GM12878 (cell line): ENCODE data around the gene LY6G6D. TPM values are rescaled to one million over a fixed set of nuclear protein-coding genes. Genes with fewer than 3 reads are reported as not detected.

ENCODE experiments used
- CEBPZ ChIP-seq: fragments of 150-350 bp; IDR thresholded peaks from 2 replicates; pipeline ENCODE4 v1.6.1; 2016; ENCODE audit warnings: low read depth, low read length
- EP300 ChIP-seq, 2 experiments: fragments of 150-350 bp in 1 of 2; IDR thresholded peaks; 2 replicates each; pipeline ENCODE4 v1.6.1; 2011 to 2012; ENCODE audit warnings: low read depth in 2 of 2, low read length in 2 of 2, borderline replicate concordance in 1 of 2, improper control_type of control experiment in 1 of 2, inconsistent platforms in 1 of 2; ENCODE audit not compliant: control insufficient read depth in 1 of 2
- NFXL1 ChIP-seq: fragments of 450-650 bp; IDR thresholded peaks from 2 replicates; pipeline ENCODE4 v1.6.1; 2017; ENCODE audit warnings: antibody characterized with exemption, mild to moderate bottlenecking, borderline replicate concordance
- RAD21 ChIP-seq: IDR thresholded peaks from 2 replicates; pipeline ENCODE4 v1.6.1; 2011; ENCODE audit warnings: mild to moderate bottlenecking, low read depth, low read length, moderate library complexity; ENCODE audit not compliant: insufficient read depth
- SKIL ChIP-seq: fragments of 450-650 bp; IDR thresholded peaks from 2 replicates; pipeline ENCODE4 v1.6.1; 2017; ENCODE audit warnings: mild to moderate bottlenecking, low read depth, inconsistent platforms; ENCODE audit not compliant: poor library complexity, severe bottlenecking
- TBL1XR1 ChIP-seq: IDR thresholded peaks from 2 replicates; pipeline ENCODE4 v1.6.1; 2012; ENCODE audit warnings: low read depth, low read length, improper control_type of control experiment
- polyA plus RNA-seq, 11 experiments: library from polyadenylated mRNA; depleted of rRNA in 4 of 11; unstranded in 6 of 11; stranded (reverse) in 5 of 11; fragments of >200 nt; fragmentation: Nextera tagmentation in 4 of 11; fragmentation: Illumina TruSeq in 1 of 11; extraction: Ambion mirVana in 4 of 11; extraction: Trizol in 1 of 11; gene quantifications; 1 replicate in 1 of 11; 2 replicates in 10 of 11; pipeline versions ENCODE4 v1.2.1 to v1.2.3, GENCODE V29; 2011 to 2016; ENCODE audit warnings: inconsistent platforms in 2 of 11, missing spikeins in 2 of 11, low read depth in 1 of 11
- total RNA-seq, 4 experiments: library from RNA; depleted of rRNA in 3 of 4; stranded (reverse); fragments of >200 nt in 3 of 4; fragmentation: Illumina TruSeq in 1 of 4; extraction: Trizol in 1 of 4; gene quantifications; 2 replicates each; pipeline versions ENCODE4 v1.2.1 to v1.2.3, GENCODE V29; 2013 to 2021

The LY6G6D gene
- total and polyA plus RNA-seq, 10 of the 15 experiments (the other 5 are each of a cell fraction or from before 2014, with no cell fraction given): not detected

GRCh38 chr6:31734247-31734820 lies 19.2 kb downstream of the LY6G6D start (continued):
- TF ChIP-seq TBL1XR1 (no peak), EP300 (IDR thresholded peaks at IDR 0.05; ENCODE audit: borderline replicate concordance in 1 of 2, control insufficient read depth in 1 of 2, low read depth in 2 of 2, low read length in 2 of 2) (0 out of 4 replicates have a peak, but pooled peaks of 1 of the 2 experiments have one; percentile 25), CEBPZ (no peak), NFXL1 (no peak), RAD21 (no peak), SKIL (no peak)
